OCI-M2 (cell line): ENCODE results near the gene GPRC5D.

Experiments used
- DNase-seq: peaks from one replicate; lab custom pipeline; 2025; ENCODE audit not compliant: unreplicated experiment; lab: John Stamatoyannopoulos, UW

GPRC5D gene

GRCh38 chr12:12979731-12980259 lies 27.8 kb upstream of the GPRC5D start:
- no peak for DNase-seq

GRCh38 chr12:12979126-12979525 lies 27.2 kb upstream of the GPRC5D start:
- DNase-seq: no peak

GRCh38 chr12:12977231-12977630 lies 25.3 kb upstream of the GPRC5D start:
- DNase-seq: no peak

- no peak for DNase-seq
These were observed 24.4 kb upstream of the GPRC5D start for GRCh38 chr12:12976366-12976765.

- DNase-seq: no peak
These were observed 23.5 kb upstream of the GPRC5D start for GRCh38 chr12:12975322-12976077.

GRCh38 chr12:12974211-12974610 lies 22.2 kb upstream of the GPRC5D start:
- DNase-seq: no peak

- no peak for DNase-seq
These were observed 21.0 kb upstream of the GPRC5D start for GRCh38 chr12:12973019-12973418.

- DNase-seq: no peak
These were observed 13.9 kb upstream of the GPRC5D start for GRCh38 chr12:12965836-12966235.

- no peak for DNase-seq
These were observed 12.3 kb upstream of the GPRC5D start for GRCh38 chr12:12964255-12964654.

- no peak for DNase-seq
These were observed 8.8 kb upstream of the GPRC5D start for GRCh38 chr12:12960639-12961209.

- DNase-seq: no peak
These were observed 6.9 kb upstream of the GPRC5D start for GRCh38 chr12:12958886-12959285.

GRCh38 chr12:12954878-12955625 lies 3.1 kb upstream of the GPRC5D start:
- DNase-seq: no peak

GRCh38 chr12:12954356-12954755 lies 2.4 kb upstream of the GPRC5D start:
- no peak for DNase-seq

GRCh38 chr12:12951504-12951903 lies 466 bp downstream of the GPRC5D start:
- DNase-seq: no peak

GRCh38 chr12:12947902-12948301 lies 4.1 kb downstream of the GPRC5D start:
- no peak for DNase-seq

GRCh38 chr12:12946686-12947355 lies 5.1 kb downstream of the GPRC5D start:
- DNase-seq: no peak

GRCh38 chr12:12945591-12945990 lies 6.4 kb downstream of the GPRC5D start:
- DNase-seq: no peak

- no peak for DNase-seq
These were observed 8.2 kb downstream of the GPRC5D start for GRCh38 chr12:12943586-12944260.

GRCh38 chr12:12941450-12942350 lies 10.3 kb downstream of the GPRC5D start:
- no peak for DNase-seq

- no peak for DNase-seq
These were observed 12.1 kb downstream of the GPRC5D start for GRCh38 chr12:12939888-12940287.
